Measurements from ENCODE around the gene TBX10.
"Not testable (repeated sequence)": the region's sequence is repeated elsewhere in the genome, so short reads cannot be mapped to it uniquely, and the experiment has no call there.

Gene TBX10

DNA sequence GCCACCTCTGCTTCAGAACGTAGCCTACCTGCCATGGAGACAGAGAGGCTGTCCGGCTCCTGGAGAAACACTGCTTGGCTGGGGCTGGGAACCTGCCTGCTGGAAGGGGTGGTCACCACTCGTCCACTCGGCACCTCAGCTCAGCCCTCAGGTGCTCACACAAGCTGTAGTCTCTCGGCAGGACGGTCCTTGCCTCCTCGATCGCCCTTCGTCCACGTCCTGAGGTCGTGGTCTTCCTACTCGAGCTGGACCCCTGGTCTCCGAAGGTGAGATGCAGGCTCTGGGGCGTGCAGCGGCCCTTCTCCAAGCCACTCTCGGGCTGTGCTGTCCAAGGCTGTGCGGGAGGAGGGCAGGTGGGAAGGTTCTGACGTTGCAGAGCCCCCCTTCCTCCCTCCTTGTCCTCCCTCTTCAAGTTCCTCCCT, at the start of gene TBX10:
TSS of gene TBX10 (minus strand) at position 326 of the 422 bp plus-strand sequence. CDS start at position 35, 291 bp downstream.
- no peak for DNase-seq

DNA sequence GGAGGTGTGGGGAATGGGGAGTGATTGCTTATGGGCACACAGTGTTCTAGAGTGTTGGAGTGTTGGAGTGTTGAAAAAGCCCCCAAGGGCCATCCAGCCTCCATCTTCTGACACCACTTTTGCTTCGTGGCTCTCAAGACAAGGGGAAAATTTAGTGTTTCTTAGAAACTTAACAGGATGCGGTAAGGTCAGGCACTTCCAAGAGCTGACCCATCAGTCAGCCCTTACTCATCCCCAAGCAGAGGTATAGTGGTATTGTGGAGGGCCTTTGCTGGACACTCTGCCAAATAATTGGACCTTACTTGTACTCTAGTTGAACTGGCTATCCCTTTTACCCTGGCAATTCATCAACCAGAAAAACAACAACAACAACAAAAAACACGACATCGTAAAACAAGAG, 49.6 kb upstream of the TBX10 start:
- DNase-seq, result no peak

- DNase-seq, result no peak
These were observed 48.4 kb upstream of the TBX10 start for GRCh38 chr11:67687986-67688385.

DNA sequence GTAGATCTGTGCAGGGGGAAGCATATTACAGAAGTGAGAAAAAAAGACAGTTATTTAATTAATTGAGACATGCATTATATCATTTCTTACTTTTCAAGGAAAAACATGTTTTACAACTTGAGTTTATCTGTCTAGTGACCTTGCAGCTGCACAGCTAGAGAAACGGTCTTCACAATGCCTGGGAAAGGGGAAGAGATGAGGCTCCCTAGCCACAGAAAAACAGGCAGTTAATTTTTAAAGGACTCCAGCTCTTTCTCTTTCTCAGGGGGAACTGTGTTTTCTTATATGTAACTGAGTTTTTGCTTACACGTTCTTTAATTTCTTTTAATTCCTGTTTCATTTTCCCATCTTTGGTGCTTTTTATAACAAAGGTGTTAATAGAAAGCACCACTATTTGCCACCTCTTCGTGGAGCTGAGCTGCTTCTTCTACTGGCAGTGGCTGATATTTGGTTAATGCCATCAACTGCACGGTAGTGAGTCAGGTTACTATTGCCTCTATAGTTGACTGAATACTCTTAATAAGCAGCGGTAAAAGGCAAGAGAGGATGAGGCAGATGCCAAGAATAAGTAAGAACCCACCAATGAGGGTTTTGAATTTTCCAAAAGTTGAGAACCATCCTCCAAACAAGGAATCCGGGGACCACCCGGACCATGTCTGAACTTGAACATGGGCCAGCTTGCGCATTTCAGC, 46.2 kb upstream of the TBX10 start:
- DNase-seq, result not testable (repeated sequence)

DNA sequence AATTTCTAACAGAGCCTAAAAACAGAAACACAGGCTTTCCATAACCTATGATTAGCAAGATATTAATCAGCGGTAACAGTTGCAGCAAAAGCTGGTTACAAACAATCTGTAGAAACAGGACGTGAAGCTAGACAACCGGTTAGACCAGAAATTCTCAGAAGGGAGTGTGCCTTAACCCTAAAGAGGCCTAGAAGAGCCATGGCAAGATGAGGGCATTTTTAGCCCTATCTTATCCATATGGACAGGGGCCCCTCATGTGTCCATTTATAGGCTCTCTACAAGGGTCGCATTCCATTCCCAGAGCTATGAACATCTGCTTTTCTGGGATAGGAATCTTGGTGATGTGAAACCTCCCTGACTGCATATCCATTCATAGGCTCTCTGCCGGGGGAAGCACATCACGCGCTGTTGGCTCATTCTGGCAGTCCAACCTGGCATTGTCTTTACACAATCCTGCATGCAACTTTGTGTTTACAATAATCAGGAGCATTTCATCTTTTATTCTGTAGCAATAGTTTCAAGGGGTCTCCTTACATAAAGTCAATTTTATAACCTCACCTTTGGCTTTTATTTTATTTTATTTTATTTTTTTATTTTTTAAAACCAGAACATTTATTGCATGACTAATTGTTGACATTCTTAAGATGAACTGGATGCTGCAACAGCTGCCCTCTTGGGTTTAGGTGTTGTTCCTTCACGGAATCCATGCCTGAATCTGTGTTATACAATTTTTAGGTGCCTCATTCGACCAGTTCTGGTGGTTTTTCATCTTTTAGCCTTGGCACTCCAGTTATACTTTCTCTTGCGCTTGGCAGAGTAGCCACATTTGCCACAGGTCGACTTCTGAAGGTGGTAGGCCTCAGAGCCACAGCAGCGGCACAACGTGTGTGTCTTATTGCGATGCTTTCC, 42.8 kb upstream of the TBX10 start:
- not testable (repeated sequence) for DNase-seq

DNA sequence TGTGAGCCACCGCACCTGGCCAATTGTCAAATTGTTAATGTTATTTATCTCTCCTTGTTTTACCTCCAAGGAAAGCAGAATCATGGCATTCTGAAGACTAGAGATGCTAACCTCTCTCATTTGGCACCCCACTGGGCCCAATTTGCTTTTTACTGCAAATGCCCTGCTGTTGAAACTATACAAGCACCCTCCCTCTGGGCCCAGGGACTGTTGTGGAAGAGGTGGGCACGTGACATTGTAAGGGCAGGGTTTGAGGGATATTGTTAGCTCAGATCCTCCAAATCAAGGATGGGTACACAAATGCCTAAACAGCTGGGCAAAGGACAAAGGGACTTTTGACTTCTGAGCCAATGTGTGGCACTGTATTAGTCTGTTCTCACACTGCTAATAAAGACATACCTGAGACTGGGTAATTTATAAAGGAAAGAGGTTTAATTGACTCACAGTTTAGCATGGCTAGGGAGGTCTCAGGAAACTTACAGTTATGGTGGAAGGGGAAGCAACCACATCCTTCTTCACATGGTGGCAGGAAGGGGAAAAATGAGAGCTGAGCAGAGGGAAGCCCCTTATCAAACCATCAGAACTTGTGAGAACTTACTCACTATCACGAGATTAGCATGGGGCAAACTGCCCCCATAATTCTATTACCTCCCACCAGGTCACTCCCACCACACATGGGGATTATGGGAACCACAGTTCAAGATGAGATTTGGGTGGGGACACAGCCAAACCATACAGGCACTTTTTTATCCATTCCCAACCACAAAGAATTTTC, 41.3 kb upstream of the TBX10 start:
- DNase-seq, result no peak

DNA sequence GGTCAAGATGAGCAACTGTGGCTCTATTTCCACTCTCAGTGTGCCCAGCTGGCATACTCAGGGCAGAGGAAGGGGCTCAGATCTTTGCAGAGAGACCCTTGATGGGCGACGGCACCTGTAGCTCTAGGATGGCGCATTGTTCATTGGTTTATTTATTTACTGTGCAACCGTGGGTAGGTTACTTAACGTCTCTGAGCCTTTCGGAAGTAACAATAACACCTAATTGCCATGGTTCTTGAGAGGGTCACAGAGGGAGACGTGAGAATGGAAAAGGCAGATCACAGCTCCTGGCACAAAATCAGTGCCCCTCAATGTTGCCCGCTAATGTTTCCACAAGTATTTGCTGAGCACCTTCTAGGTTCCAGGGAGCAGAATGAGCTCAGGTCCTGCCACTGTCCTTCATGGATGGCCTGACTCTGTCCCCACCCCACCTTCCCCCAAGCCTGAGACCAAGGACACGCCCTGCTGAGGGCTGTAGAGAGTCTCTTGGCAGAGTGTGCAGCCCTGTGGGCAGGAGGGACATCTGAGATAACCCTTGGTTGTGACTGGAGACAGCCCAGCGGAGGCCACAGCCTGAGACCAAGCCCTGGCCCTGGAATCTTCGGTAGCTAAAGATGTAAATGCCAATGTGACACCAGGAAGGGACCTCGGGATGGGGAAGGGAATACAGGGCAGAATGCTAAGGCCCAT, 35.6 kb upstream of the TBX10 start:
- DNase-seq, result no peak

GRCh38 chr11:67674442-67674871, 34.9 kb upstream of the TBX10 start, which contains the start of gene ALDH3B2:
Gene ALDH3B2 (minus strand): TSS chr11:67674623. CDS start chr11:67666935, 7,688 bp downstream.
- no peak for DNase-seq

DNA sequence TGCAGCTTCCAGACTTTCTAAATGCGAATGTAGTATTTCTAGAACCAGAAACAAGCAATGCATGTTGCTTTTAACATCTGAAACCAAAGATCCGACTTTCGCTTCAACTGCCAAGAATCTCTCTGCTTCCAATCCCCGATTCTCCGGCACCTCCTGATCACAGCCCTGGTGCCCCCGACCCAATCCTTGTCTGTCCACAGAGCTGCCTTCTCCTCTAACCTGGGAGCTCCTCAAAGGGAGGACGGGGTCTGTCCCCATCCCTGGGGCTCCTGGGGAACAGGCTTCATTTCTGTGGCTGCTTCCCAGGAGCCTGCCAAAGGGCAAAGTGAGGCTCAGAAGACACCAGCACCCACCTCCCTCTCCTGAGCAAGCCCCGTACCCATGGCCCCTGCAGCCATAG, 34.3 kb upstream of the TBX10 start:
- DNase-seq, result no peak

DNA sequence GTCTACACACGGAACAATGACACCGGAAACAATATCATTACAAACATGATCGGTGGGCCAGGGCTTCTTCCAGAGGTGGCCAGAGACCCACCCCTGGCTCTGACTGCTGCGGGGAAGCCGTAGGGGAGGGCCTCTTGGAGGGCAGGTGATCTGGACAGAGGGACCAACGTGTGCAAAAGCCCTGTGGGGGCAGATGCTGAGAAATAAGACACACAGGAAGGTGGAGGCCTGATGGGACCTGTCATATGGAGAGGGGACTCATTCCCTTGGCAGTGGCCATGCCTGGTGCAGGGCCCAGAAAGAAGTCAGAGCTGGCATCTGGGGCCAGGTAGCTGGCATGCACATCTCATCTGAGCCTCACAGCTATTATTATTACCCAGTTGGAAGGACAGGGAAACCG, 33.8 kb upstream of the TBX10 start:
- DNase-seq, result no peak

DNA sequence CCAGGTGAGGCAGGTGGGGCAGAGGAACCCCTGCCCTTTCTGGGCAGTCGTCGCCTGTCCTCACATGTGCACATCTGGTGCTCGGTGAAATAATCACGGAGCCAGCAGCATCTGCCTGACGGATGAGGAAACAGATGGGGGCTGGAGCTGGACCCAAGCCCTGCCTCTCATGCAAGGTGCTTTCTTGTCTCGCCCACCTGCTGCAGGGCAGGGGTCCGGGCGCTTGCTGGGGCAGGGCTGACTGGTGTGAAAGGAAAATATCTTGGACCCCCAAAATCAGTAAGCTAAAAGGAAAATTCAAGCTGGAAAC, 31.6 kb upstream of the TBX10 start:
- no peak for DNase-seq

GRCh38 chr11:67670316-67671210, 31.0 kb upstream of the TBX10 start:
- DNase-seq, result no peak

- no peak for DNase-seq
These were observed 28.6 kb upstream of the TBX10 start for GRCh38 chr11:67668192-67668551.

- no peak for DNase-seq
These were observed 28.1 kb upstream of the TBX10 start for GRCh38 chr11:67667490-67668191.

GRCh38 chr11:67666676-67667489, 27.3 kb upstream of the TBX10 start:
- no peak for DNase-seq

DNA sequence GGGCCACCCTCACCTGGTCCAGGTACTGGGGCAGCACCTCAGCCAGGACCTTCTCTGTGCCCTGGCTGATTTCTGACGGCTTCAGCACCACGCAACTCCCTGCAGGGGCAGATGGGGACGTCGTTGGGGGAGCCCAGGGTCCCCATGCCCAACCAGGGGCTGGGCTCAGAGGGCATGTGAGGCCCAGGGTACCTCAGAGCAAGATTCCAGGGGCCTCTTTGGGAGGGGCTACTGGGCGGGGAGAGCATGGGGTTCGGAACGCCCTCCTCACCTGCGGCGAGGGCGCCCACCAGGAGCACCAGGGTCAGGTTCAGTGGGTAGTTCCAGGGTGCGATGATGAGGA, 26.7 kb upstream of the TBX10 start:
- no peak for DNase-seq

- no peak for DNase-seq
These were observed 26.2 kb upstream of the TBX10 start for GRCh38 chr11:67665541-67666302.

- no peak for DNase-seq
These were observed 25.4 kb upstream of the TBX10 start for GRCh38 chr11:67664696-67665540.

DNA sequence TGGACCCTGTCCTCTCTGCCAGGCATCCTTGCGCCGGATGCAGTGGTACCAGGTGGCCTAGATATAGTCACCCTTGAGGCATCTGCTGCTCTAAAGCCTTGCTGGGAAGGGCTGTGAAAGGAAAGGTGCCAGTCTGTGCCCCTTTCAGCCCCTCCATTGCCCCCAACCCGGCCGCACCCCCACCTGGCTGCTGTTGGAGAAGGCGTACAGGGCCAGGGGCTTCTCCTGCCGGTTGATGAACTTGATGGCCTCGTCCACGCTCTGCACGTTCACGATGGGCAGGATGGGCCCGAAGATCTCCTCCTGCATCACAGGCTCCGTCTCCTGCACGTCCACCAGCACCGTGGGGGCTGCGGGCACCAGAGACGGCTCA, 24.6 kb upstream of the TBX10 start:
- DNase-seq, result no peak
